Measurements from ENCODE around the gene AGTRAP. TPM values are rescaled to one million over a fixed set of nuclear protein-coding genes. Genes with fewer than 3 reads are reported as not detected.

AGTRAP gene
- total and polyA plus RNA-seq, 2 experiments from 2014 or later: 34.2 to 71.9 TPM

DNA sequence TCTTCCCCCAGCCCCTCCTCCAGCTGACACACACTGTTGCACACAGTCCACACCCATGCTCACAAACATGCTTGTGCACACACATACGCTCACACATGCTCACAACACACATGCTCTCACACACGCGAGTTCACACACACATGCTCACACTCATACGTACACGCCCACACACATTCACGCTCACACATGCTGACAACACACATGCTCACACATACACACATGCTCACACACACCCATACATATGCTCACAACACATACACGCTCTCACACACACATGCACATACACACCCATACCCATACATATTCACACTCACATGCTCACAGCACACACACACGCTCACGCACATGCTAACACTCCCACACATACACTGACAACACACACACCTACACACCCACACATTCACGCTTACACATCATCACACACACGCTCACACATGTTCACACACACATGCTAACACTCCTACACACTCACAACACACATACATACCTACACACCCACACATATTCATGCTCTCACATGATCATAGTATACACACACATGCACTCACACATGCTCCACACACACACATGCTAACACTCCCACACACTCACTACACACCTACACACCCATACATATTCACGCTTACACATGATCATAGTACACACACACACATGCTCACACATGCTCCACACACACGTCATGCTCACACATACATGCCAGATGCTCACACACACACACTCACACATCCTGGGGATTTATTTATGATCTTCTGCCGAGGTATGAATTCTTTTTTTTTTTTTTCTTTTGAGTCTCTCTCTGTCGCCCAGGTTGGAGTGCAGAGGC, 33.7 kb upstream of the AGTRAP start:
- Histone ChIP-seq H3K9me3 (ENCODE audit: low read depth) (no peaks in the 10 kb centered on the region), H3K27ac (no peak overlapping the region), H4K20me1 (ENCODE audit: insufficient read depth, poor library complexity, severe bottlenecking) (no peaks in the 10 kb centered on the region), H2AFZ (no peak overlapping the region), H3K27me3 (no peaks in the 10 kb centered on the region), H3K36me3 (replicated peaks; ENCODE audit: insufficient read depth, low read depth) (no peaks in the 10 kb centered on the region), H3K9me2 (replicated peaks; ENCODE audit: insufficient read depth) (no peaks in the 10 kb centered on the region), H3K4me3 (no peak overlapping the region), H3K4me1 (ENCODE audit: insufficient read depth) (no peaks in the 10 kb centered on the region), H3K79me2 (no peaks in the 10 kb centered on the region), H3K4me2 (no peak overlapping the region)
- 95% methylated on average over 15 of the region's 15 CpGs for WGBS (ENCODE audit: low lambda C conversion rate, missing lambda C conversion rate)
- TF ChIP-seq CTCF (IDR thresholded peaks at IDR 0.05; ENCODE audit: poor library complexity) (no peak), EZH2 (IDR thresholded peaks at IDR 0.05; ENCODE audit: borderline replicate concordance) (no peak), EZH2phosphoT487 (IDR thresholded peaks at IDR 0.05; ENCODE audit: low read depth, severe bottlenecking, unreplicated experiment) (no peak)
- no peak for DNase-seq (ENCODE audit: low spot score)

DNA sequence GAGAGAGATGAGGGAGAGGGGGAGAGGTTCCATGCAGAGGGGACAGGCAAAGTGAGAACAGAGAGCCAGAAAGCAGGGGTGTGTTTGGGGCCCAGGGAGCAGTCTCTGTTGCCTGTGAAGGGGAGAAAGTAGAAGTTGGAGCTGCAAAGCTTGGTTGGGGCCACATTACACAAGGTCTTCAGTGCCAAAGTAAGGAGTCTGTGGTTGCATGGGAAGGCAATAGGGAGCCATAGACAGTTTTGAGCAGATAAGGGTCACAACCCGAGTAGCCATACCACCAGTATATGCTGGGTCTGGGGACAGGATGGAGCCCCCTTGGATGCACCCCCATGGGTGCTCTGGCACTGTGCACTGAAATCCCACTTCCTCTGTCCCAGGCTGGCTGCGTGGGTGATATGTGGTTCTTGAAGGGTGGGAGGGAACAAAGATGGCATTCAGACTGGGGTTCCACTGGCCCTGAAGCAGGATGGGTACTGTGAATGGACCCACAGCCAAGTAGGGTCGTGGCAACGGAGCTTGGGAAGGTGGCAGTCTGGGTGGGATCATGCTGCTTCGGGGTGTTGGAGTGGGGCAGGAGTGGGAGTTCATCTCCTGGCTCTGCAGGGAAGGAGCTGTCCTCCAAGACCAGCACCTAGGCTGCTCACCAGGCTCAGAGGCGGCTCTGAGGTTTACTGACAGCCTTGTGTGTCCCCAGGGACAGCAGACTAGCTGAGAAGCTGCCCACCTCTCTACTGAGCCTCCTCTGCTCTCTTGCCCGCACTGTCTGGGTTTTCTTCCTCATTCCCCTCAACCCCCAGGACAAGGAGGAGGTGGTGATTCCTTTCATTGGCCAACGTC, 32.4 kb upstream of the AGTRAP start:
- Histone ChIP-seq H3K4me3 (no peak overlapping the region), H4K20me1 (ENCODE audit: insufficient read depth, poor library complexity, severe bottlenecking) (no peaks in the 10 kb centered on the region), H3K4me1 (ENCODE audit: insufficient read depth) (no peaks in the 10 kb centered on the region), H3K27ac (no peak overlapping the region), H2AFZ (no peak overlapping the region), H3K9me2 (replicated peaks; ENCODE audit: insufficient read depth) (no peaks in the 10 kb centered on the region), H3K4me2 (no peak overlapping the region), H3K79me2 (no peaks in the 10 kb centered on the region), H3K36me3 (replicated peaks; ENCODE audit: insufficient read depth, low read depth) (no peaks in the 10 kb centered on the region), H3K9me3 (ENCODE audit: low read depth) (no peaks in the 10 kb centered on the region), H3K27me3 (no peaks in the 10 kb centered on the region)
- WGBS (ENCODE audit: low lambda C conversion rate, missing lambda C conversion rate): 82% methylated on average over 8 of the region's 8 CpGs
- DNase-seq (ENCODE audit: low spot score): no peak
- TF ChIP-seq CTCF (IDR thresholded peaks at IDR 0.05; ENCODE audit: poor library complexity) (no peak), EZH2 (IDR thresholded peaks at IDR 0.05; ENCODE audit: borderline replicate concordance) (no peak), EZH2phosphoT487 (IDR thresholded peaks at IDR 0.05; ENCODE audit: low read depth, severe bottlenecking, unreplicated experiment) (no peak)

DNA sequence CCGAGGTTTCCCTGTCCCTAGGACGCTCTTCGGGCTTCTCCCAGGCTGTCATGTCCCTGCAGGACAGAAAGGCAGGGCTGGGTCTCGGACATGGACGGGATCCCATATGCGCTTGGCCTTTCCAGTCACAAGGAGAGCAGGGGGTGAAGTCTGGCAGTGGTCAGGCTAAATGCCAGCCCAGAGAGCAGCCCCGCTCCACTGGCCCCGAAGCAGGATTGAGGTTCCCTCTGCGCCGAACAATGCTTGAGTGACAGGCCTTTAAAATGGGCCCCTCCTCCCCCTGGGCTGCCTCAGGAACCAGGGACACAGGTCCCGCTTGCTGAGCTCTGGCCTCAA, 31.8 kb upstream of the AGTRAP start:
- WGBS (ENCODE audit: low lambda C conversion rate, missing lambda C conversion rate): 75% methylated on average over 10 of the region's 11 CpGs
- H3K79me2 ChIP-seq: no peaks in the 10 kb centered on the region
- no peak overlapping the region for H3K4me3 ChIP-seq
- H3K27ac ChIP-seq: no peak overlapping the region
- H3K9me2 ChIP-seq (replicated peaks; ENCODE audit: insufficient read depth): no peaks in the 10 kb centered on the region
- DNase-seq (ENCODE audit: low spot score): no peak
- H4K20me1 ChIP-seq (ENCODE audit: insufficient read depth, poor library complexity, severe bottlenecking): no peaks in the 10 kb centered on the region
- H3K4me2 ChIP-seq: no peak overlapping the region
- no peaks in the 10 kb centered on the region for H3K27me3 ChIP-seq
- TF ChIP-seq CTCF (IDR thresholded peaks at IDR 0.05; ENCODE audit: poor library complexity): no peak
- TF ChIP-seq EZH2 (IDR thresholded peaks at IDR 0.05; ENCODE audit: borderline replicate concordance): no peak
- TF ChIP-seq EZH2phosphoT487 (IDR thresholded peaks at IDR 0.05; ENCODE audit: low read depth, severe bottlenecking, unreplicated experiment): no peak
- no peaks in the 10 kb centered on the region for H3K9me3 ChIP-seq (ENCODE audit: low read depth)
- H3K4me1 ChIP-seq (ENCODE audit: insufficient read depth): no peaks in the 10 kb centered on the region
- no peaks in the 10 kb centered on the region for H3K36me3 ChIP-seq (replicated peaks; ENCODE audit: insufficient read depth, low read depth)
- H2AFZ ChIP-seq: no peak overlapping the region

Measured in hepatocyte (in vitro differentiated cells).